Measurements from ENCODE around the gene RAD51B.

- TF ChIP-seq CTCF (conservative IDR thresholded peaks at IDR 0.05), result no peak
- no peak for TF ChIP-seq ZFX (IDR thresholded peaks at IDR 0.05)
These were observed 673.8 kb downstream of the RAD51B start for GRCh38 chr14:68493152-68493911.

Measured in C4-2B (cell line).